Parathyroid adenoma (tissue), 2 donors: ENCODE data around the gene PPP1R11.

ENCODE experiments used
- H2AFZ ChIP-seq: fragments of 300-600 bp; sonication (generic); one replicate; pipeline ENCODE4 v1.7.0; 2017; ENCODE audit warnings: antibody characterized with exemption, mild to moderate bottlenecking
- H3K27ac ChIP-seq: fragments of 300-600 bp; sonication (generic); one replicate; pipeline ENCODE4 v1.7.0; 2017
- H3K27me3 ChIP-seq: fragments of 300-600 bp; sonication (generic); one replicate; pipeline ENCODE4 v1.7.0; 2017; ENCODE audit warnings: low read length; ENCODE audit not compliant: control insufficient read depth, insufficient read depth
- H3K36me3 ChIP-seq: fragments of 300-600 bp; sonication (generic); one replicate; pipeline ENCODE4 v1.7.0; 2017; ENCODE audit warnings: low read length; ENCODE audit not compliant: control insufficient read depth, insufficient read depth
- H3K4me1 ChIP-seq: fragments of 300-600 bp; sonication (generic); one replicate; pipeline ENCODE4 v1.7.0; 2017; ENCODE audit warnings: control low read depth
- H3K4me2 ChIP-seq: fragments of 300-600 bp; sonication (generic); one replicate; pipeline ENCODE4 v1.7.0; 2017; ENCODE audit warnings: low read length
- H3K4me3 ChIP-seq: fragments of 300-600 bp; sonication (generic); one replicate; pipeline ENCODE4 v1.7.0; 2017; ENCODE audit warnings: low read depth, low read length
- H3K79me2 ChIP-seq: fragments of 300-600 bp; sonication (generic); one replicate; pipeline ENCODE4 v1.7.0; 2017; ENCODE audit warnings: control low read depth
- H3K9ac ChIP-seq: fragments of 300-600 bp; sonication (generic); one replicate; pipeline ENCODE4 v1.7.0; 2017; ENCODE audit warnings: mild to moderate bottlenecking
- H3K9me3 ChIP-seq: fragments of 300-600 bp; sonication (generic); one replicate; pipeline ENCODE4 v1.7.0; 2017; ENCODE audit warnings: low read length; ENCODE audit not compliant: control insufficient read depth
- TF ChIP-seq, protein P1 (sequence below): fragments of 300-600 bp; sonication (generic); IDR thresholded peaks from one replicate; pipeline ENCODE4 v1.7.0; 2017; ENCODE audit warnings: antibody characterized with exemption, mild to moderate bottlenecking
- donor health status: primary hyperparathyroidism.

The PPP1R11 gene

DNA sequence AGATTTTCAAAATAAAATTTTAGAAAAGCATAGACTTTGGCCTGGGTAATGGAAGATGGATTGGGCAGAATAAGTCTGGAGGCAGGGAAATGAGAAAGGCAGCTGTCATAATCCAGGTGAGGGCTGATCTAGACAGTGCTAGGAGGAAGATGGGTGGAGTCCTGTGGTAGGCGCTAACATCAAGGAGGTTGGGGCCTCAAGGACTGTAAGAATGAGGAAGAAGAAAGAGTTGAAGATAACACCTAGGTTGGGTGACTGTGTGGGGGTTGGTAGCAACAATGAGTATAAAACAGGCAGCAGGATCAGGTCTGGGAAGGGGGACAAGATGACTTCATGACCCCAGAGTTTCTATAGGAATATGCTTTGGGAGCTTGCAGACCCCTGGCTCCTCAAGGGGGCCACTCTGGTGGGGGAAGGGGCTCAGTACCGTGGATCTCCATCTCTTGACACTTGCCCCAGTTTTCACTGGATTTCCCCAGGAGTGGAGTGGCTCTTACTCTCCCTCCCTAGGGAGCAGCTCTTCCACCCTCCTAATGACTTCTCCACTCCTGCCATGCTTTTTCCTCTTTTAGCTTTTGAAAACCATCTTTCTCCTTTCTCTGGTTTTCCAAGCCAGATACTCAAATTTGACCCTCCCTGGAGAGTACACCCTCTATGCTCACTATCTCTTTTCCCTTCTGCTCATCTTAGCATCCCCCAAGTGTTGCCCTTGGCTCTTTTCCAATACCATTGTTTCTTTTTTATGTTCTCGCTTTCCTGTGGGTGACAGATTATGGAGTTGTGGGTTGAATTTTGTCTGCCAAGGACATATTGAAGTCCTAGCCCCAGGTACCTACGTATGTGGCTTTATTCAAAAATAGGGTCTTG, 31.1 kb downstream of the PPP1R11 start:
- no peaks in the 10 kb centered on the region for H3K27me3 ChIP-seq
- no peaks in the 10 kb centered on the region for H3K36me3 ChIP-seq
- no peak overlapping the region for H3K4me2 ChIP-seq
- H2AFZ ChIP-seq: no peak overlapping the region
- H3K27ac ChIP-seq: no peak overlapping the region
- H3K4me1 ChIP-seq: peaks cover 2% of the 10 kb centered on the region
- H3K9ac ChIP-seq: no peak overlapping the region
- H3K9me3 ChIP-seq: no peaks in the 10 kb centered on the region
- TF ChIP-seq, protein P1, sequence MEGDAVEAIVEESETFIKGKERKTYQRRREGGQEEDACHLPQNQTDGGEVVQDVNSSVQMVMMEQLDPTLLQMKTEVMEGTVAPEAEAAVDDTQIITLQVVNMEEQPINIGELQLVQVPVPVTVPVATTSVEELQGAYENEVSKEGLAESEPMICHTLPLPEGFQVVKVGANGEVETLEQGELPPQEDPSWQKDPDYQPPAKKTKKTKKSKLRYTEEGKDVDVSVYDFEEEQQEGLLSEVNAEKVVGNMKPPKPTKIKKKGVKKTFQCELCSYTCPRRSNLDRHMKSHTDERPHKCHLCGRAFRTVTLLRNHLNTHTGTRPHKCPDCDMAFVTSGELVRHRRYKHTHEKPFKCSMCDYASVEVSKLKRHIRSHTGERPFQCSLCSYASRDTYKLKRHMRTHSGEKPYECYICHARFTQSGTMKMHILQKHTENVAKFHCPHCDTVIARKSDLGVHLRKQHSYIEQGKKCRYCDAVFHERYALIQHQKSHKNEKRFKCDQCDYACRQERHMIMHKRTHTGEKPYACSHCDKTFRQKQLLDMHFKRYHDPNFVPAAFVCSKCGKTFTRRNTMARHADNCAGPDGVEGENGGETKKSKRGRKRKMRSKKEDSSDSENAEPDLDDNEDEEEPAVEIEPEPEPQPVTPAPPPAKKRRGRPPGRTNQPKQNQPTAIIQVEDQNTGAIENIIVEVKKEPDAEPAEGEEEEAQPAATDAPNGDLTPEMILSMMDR: no peak
- H3K79me2 ChIP-seq: no peaks in the 10 kb centered on the region
- H3K4me3 ChIP-seq: no peak overlapping the region

DNA sequence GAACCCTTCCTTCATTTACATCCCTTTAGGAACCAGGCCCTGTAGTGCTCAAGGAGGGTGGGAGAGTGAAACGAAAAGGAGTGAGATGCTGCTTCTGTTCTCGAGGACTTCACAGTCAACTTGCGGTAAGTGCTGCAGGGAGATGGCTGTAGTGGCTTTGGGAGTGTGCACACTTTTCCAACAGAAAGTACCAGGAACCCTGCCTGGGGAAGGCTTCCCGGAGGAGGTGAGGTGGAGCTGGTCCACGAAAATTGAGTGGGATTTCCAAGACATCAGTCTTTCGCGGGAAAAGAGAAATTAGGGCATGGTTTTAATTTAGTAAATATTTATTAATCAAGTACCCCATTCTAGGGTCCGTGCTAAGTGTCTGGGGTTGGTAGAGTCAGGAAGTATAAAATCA, 33.2 kb downstream of the PPP1R11 start:
- Histone ChIP-seq H3K4me2 (peak overlapping the region; percentile 94), H3K27ac (no peak overlapping the region), H3K9me3 (no peaks in the 10 kb centered on the region), H3K9ac (no peak overlapping the region), H3K36me3 (no peaks in the 10 kb centered on the region), H3K27me3 (no peaks in the 10 kb centered on the region), H2AFZ (no peak overlapping the region), H3K4me3 (peak overlapping the region; percentile 49), H3K79me2 (no peaks in the 10 kb centered on the region), H3K4me1 (peaks cover 8% of the 10 kb centered on the region)
- TF ChIP-seq, protein P1: no peak

- Histone ChIP-seq H3K27ac (no peak overlapping the region), H3K4me1 (peaks cover 8% of the 10 kb centered on the region), H3K27me3 (no peaks in the 10 kb centered on the region), H3K4me2 (peak overlapping the region; percentile 94), H3K9ac (no peak overlapping the region), H3K36me3 (no peaks in the 10 kb centered on the region), H3K9me3 (no peaks in the 10 kb centered on the region), H2AFZ (peak overlapping the region; percentile 45), H3K4me3 (peak overlapping the region; percentile 49), H3K79me2 (no peaks in the 10 kb centered on the region)
- TF ChIP-seq, protein P1: no peak
These were observed 33.8 kb downstream of the PPP1R11 start for GRCh38 chr6:30100585-30101443.

- no peaks in the 10 kb centered on the region for H3K79me2 ChIP-seq
These were observed 34.7 kb downstream of the PPP1R11 start for GRCh38 chr6:30101444-30102413.

More at GRCh38 chr6:30101444-30102413, 34.7 kb downstream of the PPP1R11 start:
- Histone ChIP-seq H3K4me1 (peaks cover 8% of the 10 kb centered on the region), H3K36me3 (no peaks in the 10 kb centered on the region), H3K4me2 (peak overlapping the region; percentile 94), H3K4me3 (peak overlapping the region; percentile 49), H3K9me3 (no peaks in the 10 kb centered on the region), H3K27ac (peak overlapping the region; percentile 3), H3K27me3 (no peaks in the 10 kb centered on the region), H3K9ac (no peak overlapping the region), H2AFZ (peak overlapping the region; percentile 75)
- TF ChIP-seq, protein P1: no peak
